ENCODE measurements around the gene TARS2. TPM values are rescaled to one million over a fixed set of nuclear protein-coding genes. Genes with fewer than 3 reads are reported as not detected.

Gene TARS2
- total RNA-seq, 1 donor from 2014 or later, result 32.2 TPM

GRCh38 chr1:150551051-150551783 is 64.0 kb downstream of the TARS2 start:
- intact Hi-C loops (cut with micrococcal nuclease), result no loop called here
- peak overlapping the region; percentile 70 for H3K4me3 ChIP-seq
- peak overlapping the region; percentile 93 for H3K27ac ChIP-seq (replicated peaks)
- no peaks in the 10 kb centered on the region for H3K9me3 ChIP-seq (replicated peaks)
- no peaks in the 10 kb centered on the region for H3K27me3 ChIP-seq (ENCODE audit: low read depth)
- no peak for DNase-seq
- H3K36me3 ChIP-seq, result peaks cover 11% of the 10 kb centered on the region
- H3K4me1 ChIP-seq, result peaks cover 54% of the 10 kb centered on the region
- TF ChIP-seq, protein P1, sequence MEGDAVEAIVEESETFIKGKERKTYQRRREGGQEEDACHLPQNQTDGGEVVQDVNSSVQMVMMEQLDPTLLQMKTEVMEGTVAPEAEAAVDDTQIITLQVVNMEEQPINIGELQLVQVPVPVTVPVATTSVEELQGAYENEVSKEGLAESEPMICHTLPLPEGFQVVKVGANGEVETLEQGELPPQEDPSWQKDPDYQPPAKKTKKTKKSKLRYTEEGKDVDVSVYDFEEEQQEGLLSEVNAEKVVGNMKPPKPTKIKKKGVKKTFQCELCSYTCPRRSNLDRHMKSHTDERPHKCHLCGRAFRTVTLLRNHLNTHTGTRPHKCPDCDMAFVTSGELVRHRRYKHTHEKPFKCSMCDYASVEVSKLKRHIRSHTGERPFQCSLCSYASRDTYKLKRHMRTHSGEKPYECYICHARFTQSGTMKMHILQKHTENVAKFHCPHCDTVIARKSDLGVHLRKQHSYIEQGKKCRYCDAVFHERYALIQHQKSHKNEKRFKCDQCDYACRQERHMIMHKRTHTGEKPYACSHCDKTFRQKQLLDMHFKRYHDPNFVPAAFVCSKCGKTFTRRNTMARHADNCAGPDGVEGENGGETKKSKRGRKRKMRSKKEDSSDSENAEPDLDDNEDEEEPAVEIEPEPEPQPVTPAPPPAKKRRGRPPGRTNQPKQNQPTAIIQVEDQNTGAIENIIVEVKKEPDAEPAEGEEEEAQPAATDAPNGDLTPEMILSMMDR (IDR thresholded peaks at IDR 0.05; ENCODE audit: borderline replicate concordance), result no peak

DNA sequence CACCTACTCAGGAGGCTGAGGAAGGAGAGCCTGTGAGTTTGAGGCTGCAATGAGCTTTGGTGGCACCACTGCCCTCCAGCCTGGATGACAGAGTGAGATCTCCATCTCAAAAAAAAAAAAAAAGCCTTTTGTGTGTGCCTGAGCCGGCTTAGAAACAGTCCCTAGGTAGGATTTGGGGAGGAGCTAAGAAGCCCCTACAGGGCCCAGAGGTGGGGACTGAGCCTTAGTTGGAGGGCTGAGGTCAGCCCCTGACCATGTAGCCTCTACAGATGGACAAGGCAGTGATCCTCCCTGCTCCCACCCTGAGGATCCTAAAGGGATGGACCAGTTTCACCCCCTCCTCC is 64.5 kb downstream of the TARS2 start:
- H3K4me3 ChIP-seq, result no peak overlapping the region
- no peaks in the 10 kb centered on the region for H3K27me3 ChIP-seq (ENCODE audit: low read depth)
- H3K27ac ChIP-seq (replicated peaks), result peak overlapping the region; percentile 93
- DNase-seq, result no peak
- H3K9me3 ChIP-seq (replicated peaks), result no peaks in the 10 kb centered on the region
- TF ChIP-seq, protein P1 (IDR thresholded peaks at IDR 0.05; ENCODE audit: borderline replicate concordance), result no peak
- H3K36me3 ChIP-seq, result peaks cover 15% of the 10 kb centered on the region
- H3K4me1 ChIP-seq, result peaks cover 54% of the 10 kb centered on the region
- intact Hi-C loops (cut with micrococcal nuclease), result no loop called here

DNA sequence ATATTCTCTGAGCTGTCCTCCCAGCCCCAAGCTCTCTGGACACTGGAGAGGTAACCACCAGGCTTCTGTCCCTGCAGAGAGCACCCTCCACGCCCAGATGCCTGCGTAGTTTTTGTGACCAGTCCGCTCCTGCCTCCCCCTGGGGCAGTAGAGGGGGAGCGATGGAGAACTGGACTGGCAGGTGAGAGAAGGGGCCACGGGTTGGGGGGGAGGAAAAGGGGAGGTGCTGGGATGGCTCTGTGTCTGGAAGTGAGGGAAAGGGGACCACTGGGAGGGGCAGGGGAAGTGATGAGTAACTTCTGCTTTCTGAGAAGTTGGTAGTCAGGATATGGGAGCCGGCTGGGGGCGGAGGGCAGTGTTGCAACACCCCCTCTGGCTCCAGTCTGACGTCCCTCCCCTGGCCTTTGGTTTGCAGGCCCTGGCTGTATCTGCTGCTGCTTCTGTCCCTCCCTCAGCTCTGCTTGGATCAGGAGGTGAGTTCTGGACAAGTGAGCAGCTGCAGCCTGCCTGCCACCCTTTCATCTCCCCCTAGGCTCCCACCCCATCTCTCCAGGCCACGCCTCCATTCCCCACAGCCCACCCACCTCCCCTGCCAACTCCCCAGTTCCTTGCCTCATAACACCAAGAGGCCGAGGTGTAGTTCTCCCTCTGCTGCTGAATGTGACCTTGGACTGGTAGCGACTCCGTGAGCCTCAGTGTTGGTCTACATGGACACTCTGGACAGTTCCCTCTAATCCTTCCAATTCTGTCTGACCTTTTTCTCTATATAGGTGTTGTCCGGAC is 65.1 kb downstream of the TARS2 start:
- Histone ChIP-seq H3K9me3 (replicated peaks) (no peaks in the 10 kb centered on the region), H3K27ac (replicated peaks) (peak overlapping the region; percentile 93), H3K36me3 (peaks cover 19% of the 10 kb centered on the region), H3K4me3 (peak overlapping the region; percentile 4), H3K27me3 (ENCODE audit: low read depth) (no peaks in the 10 kb centered on the region), H3K4me1 (peaks cover 54% of the 10 kb centered on the region)
- TF ChIP-seq, protein P1 (IDR thresholded peaks at IDR 0.05; ENCODE audit: borderline replicate concordance), result no peak
- intact Hi-C loops (cut with micrococcal nuclease), result no loop called here
- peak; percentile 86 for DNase-seq

DNA sequence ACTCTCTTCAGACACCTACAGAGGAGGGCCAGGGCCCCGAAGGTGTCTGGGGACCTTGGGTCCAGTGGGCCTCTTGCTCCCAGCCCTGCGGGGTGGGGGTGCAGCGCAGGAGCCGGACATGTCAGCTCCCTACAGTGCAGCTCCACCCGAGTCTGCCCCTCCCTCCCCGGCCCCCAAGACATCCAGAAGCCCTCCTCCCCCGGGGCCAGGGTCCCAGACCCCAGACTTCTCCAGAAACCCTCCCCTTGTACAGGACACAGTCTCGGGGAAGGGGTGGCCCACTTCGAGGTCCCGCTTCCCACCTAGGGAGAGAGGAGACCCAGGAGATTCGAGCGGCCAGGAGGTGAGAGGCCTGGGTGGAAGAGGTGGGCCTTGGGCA is 65.7 kb downstream of the TARS2 start:
- intact Hi-C loops (cut with micrococcal nuclease), result no loop called here
- peaks cover 23% of the 10 kb centered on the region for H3K36me3 ChIP-seq
- no peak for DNase-seq
- H3K4me3 ChIP-seq, result peak overlapping the region; percentile 4
- peak overlapping the region; percentile 93 for H3K27ac ChIP-seq (replicated peaks)
- no peaks in the 10 kb centered on the region for H3K27me3 ChIP-seq (ENCODE audit: low read depth)
- H3K4me1 ChIP-seq, result peaks cover 55% of the 10 kb centered on the region
- no peaks in the 10 kb centered on the region for H3K9me3 ChIP-seq (replicated peaks)
- TF ChIP-seq, protein P1 (IDR thresholded peaks at IDR 0.05; ENCODE audit: borderline replicate concordance), result no peak

DNA sequence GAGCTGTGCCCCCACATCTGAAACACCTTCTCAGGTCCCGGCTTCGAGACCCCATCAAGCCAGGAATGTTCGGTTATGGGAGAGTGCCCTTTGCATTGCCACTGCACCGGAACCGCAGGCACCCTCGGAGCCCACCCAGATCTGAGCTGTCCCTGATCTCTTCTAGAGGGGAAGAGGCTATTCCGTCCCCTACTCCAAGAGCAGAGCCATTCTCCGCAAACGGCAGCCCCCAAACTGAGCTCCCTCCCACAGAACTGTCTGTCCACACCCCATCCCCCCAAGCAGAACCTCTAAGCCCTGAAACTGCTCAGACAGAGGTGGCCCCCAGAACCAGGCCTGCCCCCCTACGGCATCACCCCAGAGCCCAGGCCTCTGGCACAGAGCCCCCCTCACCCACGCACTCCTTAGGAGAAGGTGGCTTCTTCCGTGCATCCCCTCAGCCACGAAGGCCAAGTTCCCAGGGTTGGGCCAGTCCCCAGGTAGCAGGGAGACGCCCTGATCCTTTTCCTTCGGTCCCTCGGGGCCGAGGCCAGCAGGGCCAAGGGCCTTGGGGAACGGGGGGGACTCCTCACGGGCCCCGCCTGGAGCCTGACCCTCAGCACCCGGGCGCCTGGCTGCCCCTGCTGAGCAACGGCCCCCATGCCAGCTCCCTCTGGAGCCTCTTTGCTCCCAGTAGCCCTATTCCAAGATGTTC is 66.3 kb downstream of the TARS2 start:
- TF ChIP-seq, protein P1 (IDR thresholded peaks at IDR 0.05; ENCODE audit: borderline replicate concordance), result no peak
- H3K4me3 ChIP-seq, result no peak overlapping the region
- intact Hi-C loops (cut with micrococcal nuclease), result no loop called here
- H3K27me3 ChIP-seq (ENCODE audit: low read depth), result no peaks in the 10 kb centered on the region
- no peak for DNase-seq
- H3K9me3 ChIP-seq (replicated peaks), result no peaks in the 10 kb centered on the region
- H3K27ac ChIP-seq (replicated peaks), result peak overlapping the region; percentile 93
- H3K36me3 ChIP-seq, result peaks cover 23% of the 10 kb centered on the region
- H3K4me1 ChIP-seq, result peaks cover 55% of the 10 kb centered on the region

All from left ventricle myocardium inferior (tissue), 1 donor.